ENCODE data around the gene DAP3.
"Not testable (repeated sequence)": the region's sequence is repeated elsewhere in the genome, so short reads cannot be mapped to it uniquely, and the experiment has no call there.

Gene DAP3

GRCh38 chr1:155678027-155678426, 10.9 kb upstream of the DAP3 start:
- no peak for DNase-seq

GRCh38 chr1:155678992-155679391, 9.9 kb upstream of the DAP3 start:
- not testable (repeated sequence) for DNase-seq

- no peak for DNase-seq
Measured at GRCh38 chr1:155680531-155680930, 8.4 kb upstream of the DAP3 start.

GRCh38 chr1:155681776-155682175, 7.1 kb upstream of the DAP3 start:
- no peak for DNase-seq

GRCh38 chr1:155687705-155688323, 1.1 kb upstream of the DAP3 start:
- DNase-seq, result not testable (repeated sequence)

GRCh38 chr1:155688324-155689080, 389 bp upstream of the DAP3 start, which contains the start of gene YY1AP1:
TSS of gene YY1AP1 (minus strand) at chr1:155688774. CDS start at chr1:155680436, 8,338 bp downstream.
- peak; percentile 99 for DNase-seq

- DNase-seq, result no peak
Measured at GRCh38 chr1:155691992-155692528, 3.2 kb downstream of the DAP3 start.

- no peak for DNase-seq
Measured at GRCh38 chr1:155694167-155694566, 5.3 kb downstream of the DAP3 start.

GRCh38 chr1:155695072-155695471, 6.2 kb downstream of the DAP3 start:
- no peak for DNase-seq

GRCh38 chr1:155695608-155696007, 6.7 kb downstream of the DAP3 start:
- DNase-seq, result no peak

GRCh38 chr1:155696524-155696923, 7.6 kb downstream of the DAP3 start:
- no peak for DNase-seq

GRCh38 chr1:155697046-155697445, 8.2 kb downstream of the DAP3 start:
- DNase-seq, result no peak

GRCh38 chr1:155697616-155698015, 8.7 kb downstream of the DAP3 start:
- not testable (repeated sequence) for DNase-seq

GRCh38 chr1:155698382-155699038, 9.6 kb downstream of the DAP3 start:
- DNase-seq, result no peak

- DNase-seq, result not testable (repeated sequence)
Measured at GRCh38 chr1:155699062-155699461, 10.2 kb downstream of the DAP3 start.

- DNase-seq, result not testable (repeated sequence)
Measured at GRCh38 chr1:155701675-155702074, 12.8 kb downstream of the DAP3 start.

GRCh38 chr1:155703216-155703615, 14.3 kb downstream of the DAP3 start:
- no peak for DNase-seq

- not testable (repeated sequence) for DNase-seq
Measured at GRCh38 chr1:155704414-155704813, 15.5 kb downstream of the DAP3 start.

- no peak for DNase-seq
Measured at GRCh38 chr1:155706139-155706538, 17.2 kb downstream of the DAP3 start.

- no peak for DNase-seq
Measured at GRCh38 chr1:155709391-155709790, 20.5 kb downstream of the DAP3 start.

GRCh38 chr1:155711457-155711856, 22.6 kb downstream of the DAP3 start:
- not testable (repeated sequence) for DNase-seq

- not testable (repeated sequence) for DNase-seq
Measured at GRCh38 chr1:155712636-155713035, 23.7 kb downstream of the DAP3 start.

GRCh38 chr1:155713075-155713474, 24.2 kb downstream of the DAP3 start:
- DNase-seq, result no peak
